OCI-M2 (cell line): ENCODE measurements around the gene SERPINA3.
"Not testable (repeated sequence)": the region's sequence is repeated elsewhere in the genome, so short reads cannot be mapped to it uniquely, and the experiment has no call there.

ENCODE experiments used
- DNase-seq: peaks from one replicate; lab custom pipeline; 2025; ENCODE audit not compliant: unreplicated experiment; lab: John Stamatoyannopoulos, UW

SERPINA3 gene

GRCh38 chr14:94612174-94612573 is at the start of gene SERPINA3:
Gene SERPINA3, plus strand, starts transcription at chr14:94612391. Its CDS starts 2,051 bp downstream, at chr14:94614442.
- no peak for DNase-seq

- DNase-seq, result no peak
Observed at GRCh38 chr14:94562941-94563883, 49.0 kb upstream of the SERPINA3 start.

GRCh38 chr14:94564381-94564780 is 47.8 kb upstream of the SERPINA3 start:
- DNase-seq, result no peak

GRCh38 chr14:94568186-94568585 is 44.0 kb upstream of the SERPINA3 start:
- DNase-seq, result no peak

- no peak for DNase-seq
Observed at GRCh38 chr14:94569381-94570001, 42.7 kb upstream of the SERPINA3 start.

- DNase-seq, result no peak
Observed at GRCh38 chr14:94570002-94570400, 42.2 kb upstream of the SERPINA3 start.

GRCh38 chr14:94570440-94570839 is 41.8 kb upstream of the SERPINA3 start:
- DNase-seq, result no peak

GRCh38 chr14:94571395-94571794 is 40.8 kb upstream of the SERPINA3 start:
- no peak for DNase-seq

GRCh38 chr14:94571950-94572349 is 40.2 kb upstream of the SERPINA3 start:
- DNase-seq, result no peak

DNA sequence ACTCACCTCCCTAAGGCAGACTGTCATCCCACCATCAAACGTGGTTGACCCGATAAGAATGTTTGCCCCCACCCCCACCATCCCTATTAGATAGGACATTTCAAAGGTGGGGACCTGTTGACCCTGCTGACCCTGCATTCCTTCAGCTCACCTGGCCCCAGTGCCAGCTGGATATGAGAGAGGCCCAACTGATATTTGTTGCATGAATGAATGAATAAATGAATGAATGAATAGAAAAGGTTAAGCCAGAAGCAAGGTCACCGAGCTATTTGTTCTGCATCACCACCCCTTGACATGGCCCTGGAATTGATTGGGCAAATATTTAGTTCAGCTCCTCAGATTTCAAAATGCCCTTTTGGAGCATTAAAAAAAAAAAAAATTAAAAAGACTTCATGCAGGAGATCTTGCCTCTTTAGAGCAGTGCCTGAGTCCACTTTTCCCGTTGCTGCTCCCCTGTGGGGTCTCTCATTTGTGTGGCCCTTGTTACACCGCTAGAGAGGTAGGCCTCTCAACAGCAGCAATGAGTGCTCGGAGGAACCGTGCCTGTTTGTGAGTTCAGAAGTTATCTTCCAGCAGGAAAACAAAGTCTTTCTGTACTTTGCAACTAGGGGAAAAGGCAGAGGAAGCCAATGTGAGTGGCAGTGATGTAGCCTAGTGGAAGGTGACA is 39.4 kb upstream of the SERPINA3 start:
- no peak for DNase-seq

GRCh38 chr14:94573475-94574277 is 38.5 kb upstream of the SERPINA3 start:
- DNase-seq, result no peak

- no peak for DNase-seq
Observed at GRCh38 chr14:94574336-94574735, 37.9 kb upstream of the SERPINA3 start.

GRCh38 chr14:94575730-94576585 is 36.2 kb upstream of the SERPINA3 start:
- no peak for DNase-seq

GRCh38 chr14:94577472-94577871 is 34.7 kb upstream of the SERPINA3 start:
- DNase-seq, result not testable (repeated sequence)

- no peak for DNase-seq
Observed at GRCh38 chr14:94578712-94579111, 33.5 kb upstream of the SERPINA3 start.

DNA sequence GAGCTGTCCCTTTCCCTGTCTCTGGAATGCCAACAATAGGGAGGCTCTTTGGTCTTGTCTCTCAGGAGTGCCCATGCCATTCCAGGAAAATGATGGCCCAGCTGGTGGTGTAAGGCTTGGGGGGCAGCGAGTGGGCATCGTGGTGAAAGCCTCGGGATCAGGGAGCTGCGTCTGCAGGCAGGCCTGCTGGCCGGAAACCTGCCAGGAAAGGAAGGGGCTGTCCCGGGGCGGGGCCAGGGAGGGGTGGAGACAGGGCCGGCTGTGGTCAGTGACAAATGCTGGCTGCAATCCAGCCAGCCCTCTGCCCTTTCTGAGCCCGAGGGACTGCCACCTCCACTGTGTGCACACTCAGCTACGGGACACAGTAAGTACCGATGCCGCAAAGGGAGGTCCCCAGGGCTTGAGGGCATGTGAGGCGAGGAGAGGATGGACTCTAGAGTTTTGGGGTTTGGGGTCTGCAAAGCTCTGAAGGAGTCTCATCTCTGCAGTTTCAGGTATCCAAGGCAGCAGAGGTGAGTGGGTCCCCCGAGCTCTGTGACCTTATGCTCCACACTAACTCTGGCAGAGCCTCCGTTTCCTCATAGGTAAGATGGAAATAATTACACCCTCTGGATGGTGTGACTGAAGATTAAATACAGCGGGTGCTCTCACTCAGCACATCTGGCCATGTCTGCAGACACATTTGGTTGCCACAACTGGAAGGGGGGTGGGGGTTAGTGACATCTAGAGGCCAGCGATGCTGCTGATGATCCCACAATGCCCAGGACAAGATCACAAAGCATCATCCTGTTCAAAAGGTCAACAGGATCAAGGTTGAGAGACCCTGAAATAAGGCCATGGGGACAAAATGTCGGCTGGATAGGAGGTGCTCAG is 30.8 kb upstream of the SERPINA3 start, which contains the start of gene SERPINA5:
TSS of gene SERPINA5 (plus strand) at position 300 of the 873 bp plus-strand sequence. CDS start 5,937 bp downstream, outside the sequence.
- no peak for DNase-seq

DNA sequence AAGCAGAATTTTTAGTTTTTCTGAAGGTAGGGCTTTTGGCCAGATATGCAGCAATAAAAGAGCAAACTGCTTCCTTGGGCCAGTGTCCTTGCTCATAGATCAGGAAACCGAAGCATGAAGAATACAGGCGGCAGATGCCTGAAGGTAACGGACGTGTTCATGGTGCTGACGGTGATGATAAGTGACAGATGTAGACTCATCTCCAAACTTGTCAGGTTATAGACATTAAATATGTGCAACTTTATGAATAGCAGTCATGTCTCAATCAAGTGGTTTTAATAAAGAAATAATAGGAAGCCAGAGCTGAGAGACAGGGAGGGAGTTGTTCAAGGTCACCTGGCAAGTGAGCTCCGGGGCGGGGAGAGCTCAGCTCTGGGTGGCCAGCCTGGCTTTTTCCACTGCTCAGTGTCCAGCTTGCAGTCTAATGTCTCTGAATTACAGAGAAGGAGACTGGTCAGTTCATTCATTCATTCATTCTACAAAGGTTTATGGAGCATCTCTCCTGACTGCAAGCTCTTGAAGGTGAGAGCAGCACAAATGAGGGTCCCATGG is 29.9 kb upstream of the SERPINA3 start:
- DNase-seq, result no peak

- DNase-seq, result no peak
Observed at GRCh38 chr14:94582851-94583250, 29.3 kb upstream of the SERPINA3 start.

GRCh38 chr14:94583557-94583956 is 28.6 kb upstream of the SERPINA3 start:
- no peak for DNase-seq
